ENCODE data around the gene CLCN6.

CLCN6 gene

DNA sequence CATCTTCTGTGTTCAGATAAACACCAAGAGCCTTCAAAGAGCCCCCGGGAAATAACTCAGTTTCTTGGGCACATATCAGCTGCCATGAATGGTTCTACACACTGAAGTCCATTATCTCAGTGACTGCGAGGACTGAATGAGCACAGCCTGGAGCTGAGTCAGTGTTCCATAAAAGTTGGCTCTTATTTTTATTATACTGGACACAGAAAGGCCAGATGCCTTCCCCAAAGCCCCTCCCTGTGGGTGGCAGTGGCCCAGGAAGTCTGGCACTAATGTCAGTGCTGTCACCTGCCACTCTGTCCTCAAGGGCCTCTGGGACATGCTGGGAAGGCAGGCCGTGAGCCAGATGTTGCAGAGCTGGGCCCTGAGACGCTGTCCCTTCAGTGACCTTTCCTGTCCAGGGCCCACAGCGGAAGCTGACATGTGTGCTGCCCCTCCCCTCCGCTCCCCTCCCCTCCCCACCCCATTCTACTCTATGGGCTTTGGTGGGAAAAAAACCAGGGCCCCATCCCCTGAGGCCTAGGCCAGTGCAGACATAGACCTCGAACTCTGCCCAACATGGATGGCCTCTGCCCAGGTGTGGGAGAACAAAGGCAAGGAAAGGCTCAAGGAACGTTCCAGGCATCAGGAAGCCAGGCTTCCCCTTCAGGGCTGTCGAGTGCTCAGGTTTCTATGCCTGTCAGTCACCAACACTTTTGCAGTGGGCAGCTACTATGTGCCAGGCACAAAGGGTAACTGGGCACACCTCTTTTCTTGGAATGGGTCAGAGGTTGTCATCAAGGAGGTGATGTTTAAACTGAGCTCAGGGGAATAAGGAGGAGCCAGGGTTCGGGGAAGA is 75.1 kb downstream of the CLCN6 start:
- no peak for DNase-seq

DNA sequence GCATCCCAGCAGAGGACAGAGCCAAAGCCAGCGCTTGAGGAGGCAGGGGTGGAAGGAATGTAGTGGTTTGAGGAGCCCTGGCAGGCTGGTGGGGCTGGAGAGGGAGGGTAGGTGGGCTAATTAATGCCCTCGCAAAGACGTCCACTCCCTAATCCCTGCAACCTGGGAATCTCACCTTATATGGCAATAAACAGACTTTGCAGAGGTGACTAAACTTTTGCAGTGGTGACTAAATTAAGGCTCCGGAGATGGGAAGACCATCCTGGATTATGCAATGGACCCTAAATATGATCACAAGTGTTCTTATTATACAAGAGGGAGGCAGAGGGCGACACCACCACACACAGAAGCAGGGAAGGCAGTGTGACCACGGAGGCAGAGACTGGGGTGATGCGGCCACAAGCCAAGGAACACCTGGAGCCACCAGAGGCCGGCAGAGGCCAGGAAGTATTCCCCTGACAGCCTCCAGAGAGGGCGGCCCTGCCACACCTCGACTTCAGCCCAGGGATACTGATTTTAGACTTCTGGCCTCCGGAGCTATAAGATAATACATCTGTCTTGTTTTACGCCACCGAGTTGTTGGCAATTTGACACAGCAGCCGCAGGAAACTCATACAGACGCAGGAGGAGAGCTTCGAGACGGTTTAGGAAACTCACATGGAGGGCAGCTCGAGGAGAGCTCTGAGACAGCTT is 75.9 kb downstream of the CLCN6 start:
- DNase-seq, result no peak

DNA sequence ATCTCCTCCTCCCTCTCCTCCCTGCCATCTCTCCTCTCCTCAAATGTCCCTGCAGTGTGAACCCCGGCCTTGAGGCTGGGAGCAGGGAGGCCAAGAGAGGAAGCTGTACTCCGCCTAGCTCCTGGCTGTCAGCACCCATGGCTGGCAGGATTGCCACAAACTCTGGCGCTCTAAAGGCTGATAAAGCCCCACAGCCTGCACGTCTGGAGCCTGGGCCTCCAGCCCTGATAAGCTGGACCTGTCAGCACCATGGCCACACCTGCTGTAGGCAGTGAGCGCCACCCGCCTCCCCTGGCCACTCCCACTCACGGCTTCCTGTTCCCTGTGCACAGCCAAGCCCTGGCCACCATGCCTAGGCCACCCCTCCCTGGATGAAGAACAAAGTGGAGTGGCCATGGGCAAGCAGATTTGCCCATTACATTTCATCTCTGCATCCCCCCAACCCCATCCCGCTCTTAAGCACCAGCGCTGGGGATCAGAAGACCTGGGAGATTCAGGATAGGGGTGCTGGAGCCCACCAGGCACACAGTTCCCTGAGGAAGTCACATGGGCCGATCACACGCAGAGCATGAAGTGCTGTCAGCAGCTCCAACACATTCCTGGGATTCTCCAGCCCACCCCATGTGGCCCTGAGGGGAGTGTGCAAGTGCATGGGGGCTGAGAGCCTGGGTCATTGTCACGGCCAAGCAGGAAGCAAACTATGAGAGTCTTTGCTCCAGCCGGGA is 77.0 kb downstream of the CLCN6 start:
- DNase-seq, result no peak

DNA sequence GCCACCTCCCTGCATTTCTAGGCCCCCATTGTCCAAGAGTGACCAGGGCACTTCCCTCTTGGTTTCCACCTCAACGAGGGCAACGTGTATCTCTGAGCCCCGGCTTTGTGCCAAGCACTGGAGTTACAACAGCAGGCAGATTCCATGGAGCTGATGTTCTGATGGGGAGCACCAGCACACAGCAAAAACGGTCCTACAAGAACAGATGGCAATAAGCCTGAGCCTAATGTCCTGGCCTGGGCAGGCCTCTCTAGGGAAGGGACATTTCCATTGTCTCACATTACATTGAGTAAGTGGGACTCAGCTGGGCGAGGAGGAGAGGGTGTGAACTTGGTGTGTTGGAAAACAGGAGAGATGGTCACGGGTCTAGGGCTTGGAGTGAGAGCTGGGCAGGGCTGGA is 79.9 kb downstream of the CLCN6 start:
- DNase-seq, result no peak

DNA sequence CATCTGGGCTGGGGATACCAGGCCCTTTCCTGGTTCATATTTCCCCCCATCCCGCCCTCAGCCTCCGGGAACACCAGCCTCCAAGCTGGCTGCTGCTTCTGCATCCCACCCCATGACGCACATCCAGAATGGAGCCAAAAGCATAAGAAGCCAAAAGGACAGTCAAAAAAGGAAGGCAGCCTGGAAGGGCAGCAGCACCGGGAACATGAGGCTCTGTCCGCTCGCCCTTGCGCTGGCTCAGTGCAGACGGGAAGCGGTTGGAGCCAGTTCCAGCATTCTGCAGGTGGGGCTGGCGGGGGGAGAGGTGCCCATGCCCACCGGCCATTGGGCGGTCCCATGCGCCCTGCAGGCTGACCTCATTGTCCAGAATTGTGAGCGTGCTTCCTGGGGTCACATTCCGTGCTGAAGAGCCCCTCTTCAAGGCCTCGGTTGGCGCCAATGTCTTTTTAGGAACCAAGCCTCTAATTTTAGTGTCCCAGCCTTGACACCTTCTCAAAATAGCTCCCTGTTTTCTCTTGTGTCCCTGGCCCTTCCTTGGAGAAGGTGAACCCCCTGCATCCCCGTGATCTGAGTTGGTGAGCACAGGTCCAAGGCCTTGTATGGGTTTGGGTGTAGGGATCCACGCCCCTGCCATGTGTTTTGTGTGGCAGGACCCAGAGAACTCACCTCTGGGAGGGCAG is 81.1 kb downstream of the CLCN6 start:
- no peak for DNase-seq

DNA sequence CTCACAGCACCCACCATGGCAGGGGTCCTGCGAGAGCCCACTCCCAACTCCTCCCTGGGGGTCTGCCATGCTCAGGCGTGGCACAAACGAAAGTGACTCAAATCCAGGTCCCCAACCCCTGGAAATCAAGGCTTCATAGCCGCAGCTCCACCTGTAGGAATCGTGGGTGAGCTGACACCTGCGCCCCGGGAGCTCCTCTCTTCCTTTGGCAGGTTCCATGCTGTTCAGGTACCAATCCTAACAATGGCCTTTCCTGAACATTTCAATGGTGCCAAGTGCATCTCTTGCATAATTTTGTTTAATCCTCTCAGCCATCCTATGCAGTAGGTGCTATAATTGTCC is 81.6 kb downstream of the CLCN6 start:
- no peak for DNase-seq

DNA sequence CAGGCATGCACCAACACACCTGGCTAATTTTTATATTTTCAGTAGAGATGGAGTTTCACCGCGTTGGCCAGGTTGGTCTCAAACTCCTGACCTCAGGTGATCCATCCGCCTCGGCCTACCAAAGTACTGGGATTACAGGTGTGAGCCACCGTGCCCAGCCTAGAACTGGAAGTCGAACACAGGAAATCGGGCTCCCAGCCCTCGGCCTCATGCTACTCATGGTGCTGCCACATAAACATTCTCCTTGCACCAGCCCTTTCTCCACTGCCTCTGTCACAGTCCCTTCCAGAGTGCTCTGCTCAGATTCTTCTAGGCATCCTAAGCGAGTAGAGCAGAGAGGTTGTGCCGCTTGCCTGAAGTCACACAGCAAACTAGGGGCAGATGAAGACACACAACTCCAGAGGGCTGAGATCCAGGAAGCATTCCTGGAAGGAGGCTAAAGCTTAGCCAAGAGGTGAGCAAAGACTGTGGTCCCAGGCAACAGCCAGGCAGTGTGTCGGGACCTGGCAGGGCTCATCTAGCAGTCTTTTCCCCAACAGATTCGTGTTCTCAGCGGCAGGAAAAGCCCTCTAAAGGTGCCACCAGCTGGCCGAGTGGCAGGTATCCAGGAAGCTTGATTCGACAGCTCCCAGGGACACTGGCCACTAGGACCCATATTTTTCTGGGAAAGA is 82.3 kb downstream of the CLCN6 start:
- DNase-seq, result no peak

DNA sequence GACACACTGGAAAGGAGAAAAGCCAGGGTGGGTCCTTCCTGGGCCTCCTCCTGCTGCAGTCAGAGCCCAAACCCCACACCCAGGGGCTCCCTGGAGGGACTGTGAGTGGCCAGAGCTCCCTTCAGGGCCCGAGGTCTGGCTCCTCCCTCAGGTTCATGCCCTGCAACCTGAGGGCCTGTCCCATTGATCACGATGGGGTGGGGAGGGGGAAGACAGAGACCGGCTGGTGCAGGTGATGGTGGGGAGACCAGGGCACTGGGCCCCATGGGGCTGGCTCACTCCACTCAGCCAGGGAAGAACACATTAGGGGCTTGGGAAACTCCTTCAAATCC is 82.9 kb downstream of the CLCN6 start:
- DNase-seq, result no peak

DNA sequence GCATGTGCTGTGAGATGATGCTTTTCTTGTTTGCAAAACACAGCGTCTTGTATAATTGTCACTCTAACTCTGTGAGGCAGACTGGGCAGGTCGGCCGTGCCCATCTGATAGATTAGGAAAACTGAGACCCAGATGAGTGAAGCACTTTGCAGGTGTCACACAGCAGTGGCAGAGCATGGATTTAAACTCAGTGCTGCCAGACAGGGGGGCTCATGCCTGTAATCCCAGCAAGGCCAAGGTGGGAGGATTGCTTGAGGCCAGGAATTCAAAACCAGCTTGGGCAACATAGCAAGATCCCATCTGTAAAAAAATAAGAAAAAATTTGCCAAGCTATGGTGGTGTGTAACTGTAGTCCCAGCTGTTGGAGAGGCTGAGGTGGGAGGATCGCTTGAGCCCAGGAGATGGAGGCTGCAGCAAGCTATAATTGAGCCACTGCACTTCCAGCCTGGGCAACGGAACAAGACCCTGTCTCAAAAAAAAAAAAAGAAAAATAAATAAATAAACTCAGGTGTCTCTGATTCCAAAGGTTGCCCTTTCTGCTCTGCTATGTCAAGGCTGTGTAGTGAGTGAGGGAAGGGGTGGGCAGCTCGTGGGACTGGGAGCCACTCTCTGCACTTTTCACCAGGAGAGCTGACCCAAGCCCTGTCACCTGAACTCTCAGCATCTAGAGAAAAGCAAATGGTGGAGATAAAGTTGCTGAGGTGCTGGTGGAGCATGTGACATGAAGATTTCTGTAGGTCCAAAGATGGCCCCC is 85.6 kb downstream of the CLCN6 start:
- DNase-seq, result no peak
